Subcutaneous abdominal adipose tissue (tissue), 5 donors: ENCODE data around the gene PRSS8.
"Not testable (repeated sequence)": the region's sequence is repeated elsewhere in the genome, so short reads cannot be mapped to it uniquely, and the experiment has no call there.

Experiments used
- H3K27ac ChIP-seq: one replicate; pipeline ENCODE4 v1.7.0; 2013; ENCODE audit warnings: low read depth, mild to moderate bottlenecking, inconsistent platforms, low read length, moderate library complexity
- H3K27me3 ChIP-seq, 5 donors: one replicate each; pipeline ENCODE4 v1.7.0; 2013; ENCODE audit warnings: low read length in 5 of 5, inconsistent platforms in 1 of 5; ENCODE audit not compliant: control insufficient read depth in 5 of 5, insufficient read depth in 4 of 5
- H3K36me3 ChIP-seq, 5 donors: one replicate each; pipeline ENCODE4 v1.7.0; 2013; ENCODE audit warnings: low read length in 5 of 5; ENCODE audit not compliant: control insufficient read depth in 5 of 5, insufficient read depth in 5 of 5
- H3K4me1 ChIP-seq, 5 donors: one replicate each; pipeline ENCODE4 v1.7.0; 2013; ENCODE audit warnings: low read length in 5 of 5, mild to moderate bottlenecking in 3 of 5, moderate library complexity in 1 of 5; ENCODE audit not compliant: control insufficient read depth in 5 of 5, insufficient read depth in 5 of 5
- H3K4me3 ChIP-seq, 5 donors: one replicate each; pipeline ENCODE4 v1.7.0; 2013; ENCODE audit warnings: low read length in 5 of 5, low read depth in 1 of 5
- H3K9ac ChIP-seq, 5 donors: one replicate each; pipeline ENCODE4 v1.7.0; 2013; ENCODE audit warnings: low read length in 5 of 5, mild to moderate bottlenecking in 4 of 5, moderate library complexity in 3 of 5
- H3K9me3 ChIP-seq, 5 donors: one replicate each; pipeline ENCODE4 v1.7.0; 2013; ENCODE audit warnings: low read length in 5 of 5; ENCODE audit not compliant: control insufficient read depth in 5 of 5
- donor health status: healthy.
- donor health status: healthy.
- donor health status: healthy.
- donor health status: healthy.
- donor health status: healthy.

PRSS8 gene

GRCh38 chr16:31145398-31145990, 10.0 kb upstream of the PRSS8 start:
- peaks cover 1 to 43% (median 25%) of the 10 kb centered on the region in 5 donors for H3K4me1 ChIP-seq
- H3K27ac ChIP-seq, result no peak overlapping the region
- H3K9ac ChIP-seq, result no peak overlapping the region
- H3K4me3 ChIP-seq, result no peak overlapping the region
- peaks cover 7 to 22% (median 17%) of the 10 kb centered on the region in 5 donors for H3K27me3 ChIP-seq
- H3K9me3 ChIP-seq, result no peaks in the 10 kb centered on the region
- no peaks in the 10 kb centered on the region for H3K36me3 ChIP-seq

- Histone ChIP-seq H3K4me1 (peaks cover 1 to 39% (median 25%) of the 10 kb centered on the region in 5 donors), H3K27me3 (peaks cover 7 to 22% (median 16%) of the 10 kb centered on the region in 5 donors)
- H3K9ac ChIP-seq, H3K27ac ChIP-seq, H3K4me3 ChIP-seq, H3K9me3 ChIP-seq, H3K36me3 ChIP-seq: not testable (repeated sequence)
Observed at GRCh38 chr16:31144418-31144817, 8.9 kb upstream of the PRSS8 start.

GRCh38 chr16:31143694-31144148, 8.2 kb upstream of the PRSS8 start:
- Histone ChIP-seq H3K4me3 (no peak overlapping the region), H3K9ac (no peak overlapping the region), H3K36me3 (no peaks in the 10 kb centered on the region), H3K9me3 (no peaks in the 10 kb centered on the region), H3K27me3 (peaks cover 7 to 16% (median 12%) of the 10 kb centered on the region in 5 donors), H3K4me1 (peaks cover 1 to 39% (median 28%) of the 10 kb centered on the region in 5 donors), H3K27ac (no peak overlapping the region)

- no peak overlapping the region for H3K27ac ChIP-seq
- no peaks in the 10 kb centered on the region for H3K36me3 ChIP-seq
- peak overlapping the region in 4 of 5 donors; percentile 28 to 66 (median 63) for H3K9ac ChIP-seq
- peaks cover 1 to 37% (median 26%) of the 10 kb centered on the region in 5 donors for H3K4me1 ChIP-seq
- peak overlapping the region in 4 of 5 donors; percentile 55 to 76 (median 66) for H3K4me3 ChIP-seq
- H3K9me3 ChIP-seq, result no peaks in the 10 kb centered on the region
- H3K27me3 ChIP-seq, result peaks cover 5 to 11% (median 7%) of the 10 kb centered on the region in 5 donors
Observed at GRCh38 chr16:31143011-31143693, 7.6 kb upstream of the PRSS8 start.

GRCh38 chr16:31142109-31143010, 6.8 kb upstream of the PRSS8 start:
- Histone ChIP-seq H3K36me3 (no peaks in the 10 kb centered on the region), H3K4me3 (peak overlapping the region; percentile 61 to 76 (median 71)), H3K4me1 (peaks cover 1 to 31% (median 24%) of the 10 kb centered on the region in 5 donors), H3K27me3 (peaks cover 0 to 3% (median under 1%) of the 10 kb centered on the region in 5 donors), H3K9ac (peak overlapping the region in 4 of 5 donors; percentile 63 to 66 (median 64)), H3K27ac (peak overlapping the region; percentile 61), H3K9me3 (no peaks in the 10 kb centered on the region)

- no peaks in the 10 kb centered on the region for H3K36me3 ChIP-seq
- peak overlapping the region; percentile 51 to 76 (median 65) for H3K4me3 ChIP-seq
- peaks cover 1 to 31% (median 24%) of the 10 kb centered on the region in 5 donors for H3K4me1 ChIP-seq
- peak overlapping the region; percentile 61 for H3K27ac ChIP-seq
- peak overlapping the region in 3 of 5 donors; percentile 63 to 66 (median 64) for H3K9ac ChIP-seq
- no peaks in the 10 kb centered on the region for H3K9me3 ChIP-seq
- H3K27me3 ChIP-seq, result no peaks in the 10 kb centered on the region
Observed at GRCh38 chr16:31141489-31142108, 6.1 kb upstream of the PRSS8 start.

- H3K36me3 ChIP-seq, H3K9ac ChIP-seq, H3K9me3 ChIP-seq, H3K27me3 ChIP-seq: not testable (repeated sequence)
- Histone ChIP-seq H3K4me3 (peak overlapping the region in 1 of 5 donors; percentile 51), H3K4me1 (peaks cover 1 to 31% (median 24%) of the 10 kb centered on the region in 5 donors), H3K27ac (peak overlapping the region; percentile 61)
Observed at GRCh38 chr16:31141071-31141469, 5.5 kb upstream of the PRSS8 start.

GRCh38 chr16:31138621-31139578, 3.4 kb upstream of the PRSS8 start:
- peaks cover 0 to 12% (median 9%) of the 10 kb centered on the region in 5 donors for H3K27me3 ChIP-seq
- peak overlapping the region in 1 of 5 donors; percentile 5 for H3K4me3 ChIP-seq
- H3K9me3 ChIP-seq, result no peaks in the 10 kb centered on the region
- peak overlapping the region in 2 of 5 donors; percentile 7 to 19 for H3K9ac ChIP-seq
- no peaks in the 10 kb centered on the region for H3K36me3 ChIP-seq
- H3K27ac ChIP-seq, result no peak overlapping the region
- H3K4me1 ChIP-seq, result peaks cover 1 to 40% (median 29%) of the 10 kb centered on the region in 5 donors
